ENCODE results near the gene OR2AE1. TPM values are rescaled to one million over a fixed set of nuclear protein-coding genes. Genes with fewer than 3 reads are reported as not detected.

Gene OR2AE1, protein sequence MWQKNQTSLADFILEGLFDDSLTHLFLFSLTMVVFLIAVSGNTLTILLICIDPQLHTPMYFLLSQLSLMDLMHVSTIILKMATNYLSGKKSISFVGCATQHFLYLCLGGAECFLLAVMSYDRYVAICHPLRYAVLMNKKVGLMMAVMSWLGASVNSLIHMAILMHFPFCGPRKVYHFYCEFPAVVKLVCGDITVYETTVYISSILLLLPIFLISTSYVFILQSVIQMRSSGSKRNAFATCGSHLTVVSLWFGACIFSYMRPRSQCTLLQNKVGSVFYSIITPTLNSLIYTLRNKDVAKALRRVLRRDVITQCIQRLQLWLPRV
- total RNA-seq: 1 to 10 TPM in 1 of 4 donors, under 1 TPM in 1, not detected in 2; 0.72 to 1.2 TPM

DNA sequence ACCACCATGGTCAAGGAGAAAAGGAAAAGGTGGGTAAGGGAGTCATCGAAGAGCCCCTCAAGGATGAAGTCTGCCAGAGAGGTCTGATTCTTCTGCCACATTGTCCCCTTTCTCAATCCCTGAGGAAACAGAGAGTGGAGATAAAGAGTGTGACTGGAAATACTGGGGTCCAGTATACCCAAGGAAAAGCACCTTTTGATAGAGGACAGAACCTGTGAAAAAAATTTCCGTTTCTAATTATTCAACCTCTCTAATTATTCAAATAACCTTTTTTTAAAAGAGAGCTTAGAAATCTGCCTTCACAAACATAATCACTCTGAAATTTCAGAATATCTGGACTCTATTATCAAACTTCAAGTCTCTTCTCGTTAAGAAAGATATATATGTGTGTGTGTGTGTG, at the start of gene OR2AE1:
TSS of gene OR2AE1 (minus strand) at position 101 of the 400 bp plus-strand sequence. CDS start at position 101, 0 bp downstream.
- no peak for DNase-seq (ENCODE audit: low spot score)
- ATAC-seq (ENCODE audit: low FRiP score): no peak
- TF ChIP-seq, protein P1, sequence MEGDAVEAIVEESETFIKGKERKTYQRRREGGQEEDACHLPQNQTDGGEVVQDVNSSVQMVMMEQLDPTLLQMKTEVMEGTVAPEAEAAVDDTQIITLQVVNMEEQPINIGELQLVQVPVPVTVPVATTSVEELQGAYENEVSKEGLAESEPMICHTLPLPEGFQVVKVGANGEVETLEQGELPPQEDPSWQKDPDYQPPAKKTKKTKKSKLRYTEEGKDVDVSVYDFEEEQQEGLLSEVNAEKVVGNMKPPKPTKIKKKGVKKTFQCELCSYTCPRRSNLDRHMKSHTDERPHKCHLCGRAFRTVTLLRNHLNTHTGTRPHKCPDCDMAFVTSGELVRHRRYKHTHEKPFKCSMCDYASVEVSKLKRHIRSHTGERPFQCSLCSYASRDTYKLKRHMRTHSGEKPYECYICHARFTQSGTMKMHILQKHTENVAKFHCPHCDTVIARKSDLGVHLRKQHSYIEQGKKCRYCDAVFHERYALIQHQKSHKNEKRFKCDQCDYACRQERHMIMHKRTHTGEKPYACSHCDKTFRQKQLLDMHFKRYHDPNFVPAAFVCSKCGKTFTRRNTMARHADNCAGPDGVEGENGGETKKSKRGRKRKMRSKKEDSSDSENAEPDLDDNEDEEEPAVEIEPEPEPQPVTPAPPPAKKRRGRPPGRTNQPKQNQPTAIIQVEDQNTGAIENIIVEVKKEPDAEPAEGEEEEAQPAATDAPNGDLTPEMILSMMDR (IDR thresholded peaks at IDR 0.05): no peak

DNA sequence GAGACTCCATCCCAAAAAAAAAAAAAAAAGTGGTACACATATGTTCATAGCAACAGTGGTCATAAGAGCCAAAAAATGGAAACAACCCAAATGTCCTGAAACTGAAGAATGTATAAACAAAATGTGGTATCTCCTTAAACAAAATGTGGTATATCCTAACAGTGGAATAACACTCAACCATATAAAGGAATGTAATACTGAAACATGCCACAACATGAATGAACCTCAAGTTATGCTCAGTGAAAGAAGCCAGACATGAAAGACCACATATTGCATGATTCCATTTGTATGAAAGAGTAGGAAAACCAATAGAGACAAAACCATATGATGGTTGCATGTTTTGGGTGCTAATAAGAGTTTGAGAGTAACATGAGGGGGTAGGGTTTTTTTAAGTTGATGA, 49.5 kb upstream of the OR2AE1 start:
- TF ChIP-seq, protein P1 (IDR thresholded peaks at IDR 0.05): no peak

DNA sequence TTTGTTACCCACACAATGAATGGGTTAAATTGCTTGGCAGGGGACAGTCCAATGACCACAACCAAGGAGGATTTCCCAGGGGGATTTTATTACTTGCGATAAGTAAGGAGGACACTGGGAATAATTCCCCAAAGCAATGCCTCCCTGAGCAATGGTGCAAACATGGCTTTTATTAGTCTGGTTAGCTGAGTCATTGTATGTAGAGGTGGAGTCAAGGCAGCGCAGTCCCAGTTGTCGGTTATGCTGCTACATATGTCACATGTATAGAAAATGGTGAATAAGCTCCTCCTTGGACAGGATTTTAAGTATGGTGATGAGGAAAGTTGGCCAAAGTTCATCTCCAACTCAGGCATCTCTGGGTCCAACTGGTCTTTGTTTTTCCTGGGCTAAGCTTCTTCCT, 46.4 kb upstream of the OR2AE1 start:
- no peak for ATAC-seq (ENCODE audit: low FRiP score)
- no peak for DNase-seq (ENCODE audit: low spot score)

More for the DNA sequence above, 49.5 kb upstream of the OR2AE1 start:
- DNase-seq (ENCODE audit: low spot score) (no peak), ATAC-seq (ENCODE audit: low FRiP score) (no peak)

DNA sequence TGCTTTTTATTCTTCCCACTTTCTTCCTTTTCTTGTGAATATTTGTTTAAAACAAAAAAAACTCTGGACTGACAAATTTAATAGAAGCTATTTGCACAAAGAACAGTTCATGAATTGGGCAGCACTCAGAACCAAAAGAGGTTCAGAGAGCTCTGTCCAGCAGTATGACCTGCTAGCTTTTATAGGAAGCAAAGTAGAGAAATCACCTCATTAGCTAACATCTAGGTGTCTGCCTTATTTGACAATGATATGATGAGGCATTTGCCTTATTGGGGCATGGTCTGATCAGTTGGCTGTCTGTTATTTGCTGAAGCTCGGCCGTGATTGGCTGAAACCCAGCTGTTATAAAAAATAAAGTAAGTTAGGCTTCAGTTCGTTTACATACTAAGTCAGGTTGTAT, 43.3 kb upstream of the OR2AE1 start:
- ATAC-seq (ENCODE audit: low FRiP score): no peak
- TF ChIP-seq, protein P1 (IDR thresholded peaks at IDR 0.05): no peak
- DNase-seq (ENCODE audit: low spot score): no peak

More for the DNA sequence above, 46.4 kb upstream of the OR2AE1 start:
- TF ChIP-seq, protein P1 (IDR thresholded peaks at IDR 0.05): no peak

DNA sequence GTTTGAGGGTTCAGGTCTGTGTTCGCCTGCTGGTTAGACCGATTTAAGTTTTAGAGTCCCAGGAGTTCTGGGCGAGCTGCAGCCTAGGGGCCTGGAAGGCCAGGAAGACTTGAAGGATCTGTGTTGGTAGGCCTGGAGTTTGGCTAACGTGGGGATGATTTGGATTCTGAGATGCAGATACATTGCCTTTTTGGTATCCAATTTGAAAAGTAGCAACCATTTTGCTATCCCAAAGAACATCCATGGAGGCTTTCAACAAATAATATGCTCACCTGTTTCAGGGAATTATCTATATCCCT, 42.9 kb upstream of the OR2AE1 start:
- TF ChIP-seq, protein P1 (IDR thresholded peaks at IDR 0.05): no peak
- DNase-seq (ENCODE audit: low spot score): no peak
- ATAC-seq (ENCODE audit: low FRiP score): peak; percentile 18

DNA sequence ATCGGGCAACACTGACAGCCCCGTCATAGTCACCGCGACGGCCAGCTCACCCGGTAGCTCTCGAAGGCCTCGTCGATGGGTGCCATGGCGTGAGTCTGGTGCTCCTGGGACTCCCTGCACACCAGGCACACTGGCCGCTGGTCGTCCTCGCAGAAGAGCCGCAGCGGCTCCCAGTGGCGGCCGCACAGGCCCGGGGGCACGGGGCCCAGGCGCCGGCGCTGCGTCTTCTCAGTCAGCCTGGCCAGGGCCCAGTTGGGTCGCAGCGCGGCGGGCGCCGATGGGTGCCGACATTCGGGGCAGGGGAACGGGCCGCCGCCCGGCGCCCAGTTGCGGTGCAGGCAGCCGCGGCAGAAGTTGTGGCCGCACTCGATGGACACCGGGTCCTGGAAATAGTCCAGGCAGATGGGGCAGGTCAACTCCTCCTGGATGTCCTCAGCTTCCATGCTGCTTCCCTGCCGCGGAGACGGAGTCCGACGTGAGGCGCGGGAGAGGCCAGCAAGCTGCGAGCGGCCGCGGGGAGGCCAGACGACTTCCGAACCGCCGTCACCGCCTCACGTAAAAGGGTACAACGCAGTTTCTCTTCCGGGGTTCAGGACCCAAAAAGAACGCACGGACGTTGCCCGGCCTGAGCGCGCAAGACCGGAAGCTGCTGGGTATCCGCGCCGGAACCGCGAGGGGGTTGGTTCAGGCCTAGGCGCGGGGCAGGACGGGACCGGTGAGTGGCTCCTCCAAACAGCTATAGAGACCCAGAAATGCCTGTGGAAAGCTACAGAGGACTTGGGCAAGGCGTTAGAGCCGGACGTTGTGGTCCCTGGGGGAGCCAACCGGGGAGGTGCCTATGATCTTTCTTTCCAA, 42.4 kb upstream of the OR2AE1 start, which contains the start of gene TRIM4:
TSS of gene TRIM4 (minus strand) at position 572 of the 855 bp plus-strand sequence. CDS start at position 443, 129 bp downstream.
- DNase-seq (ENCODE audit: low spot score) (peak; percentile 75), ATAC-seq (ENCODE audit: low FRiP score) (peak; percentile 99)
- TF ChIP-seq, protein P1 (IDR thresholded peaks at IDR 0.05): no peak
